A549 (cell line): Measurements from ENCODE around the gene SLCO4C1.

Source experiments
- CEBPB ChIP-seq, 2 experiments: fragments of >200 bp in 1 of 2; sonication (Bioruptor Twin) in 1 of 2; formaldehyde crosslinking in 1 of 2; IDR thresholded peaks; 2 replicates each; pipeline ENCODE4 v1.6.1; 2012 to 2016
- CTCF ChIP-seq: fragments of >200 bp; sonication (Bioruptor Twin); formaldehyde crosslinking; IDR thresholded peaks from 3 replicates; pipeline ENCODE4 v1.5.1; 2016

DNA sequence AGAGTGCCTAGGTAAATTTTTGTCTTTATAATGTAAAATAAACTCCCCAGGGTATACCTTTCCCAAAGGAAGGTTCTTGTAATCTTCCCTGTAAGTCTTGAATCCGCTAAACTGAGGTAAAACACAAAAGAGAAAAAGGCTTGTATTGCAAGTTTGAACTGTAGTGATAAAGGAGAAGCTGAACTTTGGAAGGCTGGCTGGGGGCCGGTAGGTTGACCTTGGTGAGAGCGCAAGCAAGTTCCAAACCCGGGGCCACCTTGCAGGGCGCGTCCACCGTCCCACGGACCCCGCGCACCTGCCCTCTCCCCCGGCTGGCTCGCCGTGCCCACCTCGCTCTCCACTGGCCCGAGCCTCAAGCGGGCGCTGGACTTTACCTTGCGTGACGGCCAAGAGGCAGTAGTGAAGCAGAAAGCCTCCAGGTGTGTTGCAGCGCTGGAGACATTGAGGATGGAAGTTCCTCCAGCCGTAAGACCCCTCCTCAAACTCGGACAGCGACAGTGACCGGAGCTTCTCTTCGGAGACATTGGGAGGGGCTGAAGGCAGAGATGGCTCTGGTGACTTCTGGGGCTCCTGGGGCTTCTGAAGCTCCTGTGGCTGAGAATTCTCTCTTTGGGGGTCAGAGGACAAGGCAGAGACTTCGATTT lies 428 bp downstream of the SLCO4C1 start:
- TF ChIP-seq CTCF (no peak), CEBPB (IDR thresholded peaks at IDR 0.05) (no peak)
